Urinary bladder (tissue), 4 donors: ENCODE measurements around the gene MSTO1. TPM values are rescaled to one million over a fixed set of nuclear protein-coding genes. Genes with fewer than 3 reads are reported as not detected.
A peak's percentile ranks its signal among the peaks of the same experiment; 100 is the strongest.
"Not testable (repeated sequence)": the region's sequence is repeated elsewhere in the genome, so short reads cannot be mapped to it uniquely, and the experiment has no call there.

Experiments used
- DNase-seq: peaks from one replicate; pipeline ENCODE4 v3.0.0-alpha.2; 2015; ENCODE audit errors: extremely low spot score
- H3K27ac ChIP-seq: one replicate; pipeline ENCODE4 v1.5.1; 2013; ENCODE audit warnings: low read depth, mild to moderate bottlenecking, moderate library complexity
- H3K36me3 ChIP-seq: one replicate; pipeline ENCODE4 v1.6.1; 2013; ENCODE audit warnings: mild to moderate bottlenecking, moderate library complexity; ENCODE audit not compliant: insufficient read depth
- H3K4me1 ChIP-seq: one replicate; pipeline ENCODE4 v1.6.1; 2013; ENCODE audit warnings: mild to moderate bottlenecking, moderate library complexity; ENCODE audit not compliant: insufficient read depth
- H3K4me3 ChIP-seq: one replicate; pipeline ENCODE4 v1.5.1; 2013; ENCODE audit warnings: low read depth, low read length
- WGBS: extraction: QIAGEN DNeasy Blood & Tissue Kit; methylation state at CpG from one replicate; pipeline ENCODE4 v1.1.7; 2013; 5-methylcytosine and 5-hydroxymethylcytosine counted together
- polyA plus RNA-seq: library from polyadenylated mRNA; stranded (reverse); fragments of 200-250 nt; gene quantifications from one replicate; pipeline ENCODE4 v1.2.3, GENCODE V29; 2013
- total RNA-seq: library from RNA; depleted of rRNA; stranded (reverse); fragments of >200 nt; gene quantifications from one replicate; pipeline ENCODE4 v1.2.3, GENCODE V29; 2014
- donor health status: healthy with polysubstance abuse.
- donor health status: healthy.

The MSTO1 gene
- total and polyA plus RNA-seq, 2 donors, result 22.6 to 28.7 TPM

- no peak for DNase-seq
- Histone ChIP-seq H3K4me3 (no peak overlapping the region), H3K27ac (no peak overlapping the region), H3K4me1 (no peaks in the 10 kb centered on the region), H3K36me3 (no peaks in the 10 kb centered on the region)
- 79% methylated on average over 3 of the region's 3 CpGs for WGBS
Observed at GRCh38 chr1:155643230-155643629, 33.2 kb downstream of the MSTO1 start.

GRCh38 chr1:155645034-155645598, 35.1 kb downstream of the MSTO1 start:
- no peak overlapping the region for H3K4me3 ChIP-seq
- H3K36me3 ChIP-seq, result no peaks in the 10 kb centered on the region
- H3K27ac ChIP-seq, result no peak overlapping the region
- no peaks in the 10 kb centered on the region for H3K4me1 ChIP-seq
- no peak for DNase-seq
- WGBS, result 49% methylated on average over 4 of the region's 4 CpGs

- 51% methylated on average over 6 of the region's 6 CpGs for WGBS
- H3K4me3 ChIP-seq, result no peak overlapping the region
- no peaks in the 10 kb centered on the region for H3K4me1 ChIP-seq
- no peak overlapping the region for H3K27ac ChIP-seq
- DNase-seq, result no peak
- H3K36me3 ChIP-seq, result no peaks in the 10 kb centered on the region
Observed at GRCh38 chr1:155645648-155646047, 35.6 kb downstream of the MSTO1 start.

GRCh38 chr1:155646307-155646706, 36.3 kb downstream of the MSTO1 start:
- WGBS, result 84% methylated on average over 2 of the region's 2 CpGs
- DNase-seq, result no peak

GRCh38 chr1:155648207-155649147, 38.5 kb downstream of the MSTO1 start:
- WGBS, result 40% methylated on average over 11 of the region's 11 CpGs
- Histone ChIP-seq H3K4me3 (no peak overlapping the region), H3K27ac (no peak overlapping the region), H3K4me1 (no peaks in the 10 kb centered on the region), H3K36me3 (no peaks in the 10 kb centered on the region)
- DNase-seq, result peak; percentile 39

More at GRCh38 chr1:155646307-155646706, 36.3 kb downstream of the MSTO1 start:
- Histone ChIP-seq H3K27ac (no peak overlapping the region), H3K4me3 (no peak overlapping the region), H3K36me3 (no peaks in the 10 kb centered on the region), H3K4me1 (no peaks in the 10 kb centered on the region)

GRCh38 chr1:155649676-155650075, 39.7 kb downstream of the MSTO1 start:
- DNase-seq, result no peak
- H3K4me3 ChIP-seq, result no peak overlapping the region
- no peaks in the 10 kb centered on the region for H3K36me3 ChIP-seq
- no peak overlapping the region for H3K27ac ChIP-seq
- H3K4me1 ChIP-seq, result no peaks in the 10 kb centered on the region

GRCh38 chr1:155650231-155650757, 40.3 kb downstream of the MSTO1 start:
- Histone ChIP-seq H3K4me3 (no peak overlapping the region), H3K27ac (no peak overlapping the region), H3K4me1 (no peaks in the 10 kb centered on the region), H3K36me3 (no peaks in the 10 kb centered on the region)
- no peak for DNase-seq
- 89% methylated on average over 7 of the region's 7 CpGs for WGBS

GRCh38 chr1:155651861-155652661, 42.0 kb downstream of the MSTO1 start:
- WGBS, result 76% methylated on average over 3 of the region's 3 CpGs
- H3K36me3 ChIP-seq, result no peaks in the 10 kb centered on the region
- no peak overlapping the region for H3K27ac ChIP-seq
- H3K4me3 ChIP-seq, result no peak overlapping the region
- no peak for DNase-seq
- no peaks in the 10 kb centered on the region for H3K4me1 ChIP-seq

- no peak overlapping the region for H3K4me3 ChIP-seq
- no peaks in the 10 kb centered on the region for H3K4me1 ChIP-seq
- H3K27ac ChIP-seq, result no peak overlapping the region
- no peak for DNase-seq
- no peaks in the 10 kb centered on the region for H3K36me3 ChIP-seq
- WGBS, result 79% methylated on average over 3 of the region's 3 CpGs
Observed at GRCh38 chr1:155652951-155653350, 42.9 kb downstream of the MSTO1 start.

GRCh38 chr1:155657463-155657862, 47.4 kb downstream of the MSTO1 start:
- Histone ChIP-seq H3K36me3 (peaks cover 6% of the 10 kb centered on the region), H3K4me3 (no peak overlapping the region), H3K27ac (no peak overlapping the region), H3K4me1 (no peaks in the 10 kb centered on the region)
- WGBS, result 59% methylated on average over 2 of the region's 2 CpGs
- DNase-seq, result no peak

GRCh38 chr1:155661239-155661638, 51.2 kb downstream of the MSTO1 start:
- H3K4me1 ChIP-seq, H3K4me3 ChIP-seq, H3K27ac ChIP-seq, DNase-seq: not testable (repeated sequence)
- WGBS, result 93% methylated on average over 3 of the region's 4 CpGs
- H3K36me3 ChIP-seq, result peaks cover 11% of the 10 kb centered on the region
